Tibial artery (tissue), 4 donors: ENCODE data around the gene MALT1.
A peak's percentile ranks its signal among the peaks of the same experiment; 100 is the strongest.

ENCODE experiments used
- DNase-seq, 2 donors: peaks; one replicate each; pipeline ENCODE4 v3.0.0-alpha.2; 2019
- H3K27ac ChIP-seq, 2 donors: fragments of 200-600 bp; sonication (generic) in 1 of 2; 1 replicate in 1 of 2; 2 replicates in 1 of 2; pipeline ENCODE4 v1.5.1; 2018 to 2019; ENCODE audit warnings: mild to moderate bottlenecking in 1 of 2
- H3K27me3 ChIP-seq, 2 donors: fragments of 200-600 bp; sonication (generic) in 1 of 2; one replicate each; pipeline versions ENCODE4 v1.5.1 to v1.6.0; 2016 to 2019
- H3K36me3 ChIP-seq, 3 donors: fragments of 200-600 bp; sonication (generic) in 2 of 3; one replicate each; pipeline ENCODE4 v1.5.1; 2016 to 2019; ENCODE audit warnings: mild to moderate bottlenecking in 2 of 3
- H3K4me1 ChIP-seq, 4 donors: fragments of 200-600 bp; sonication (generic) in 2 of 4; 1 replicate in 3 of 4; 2 replicates in 1 of 4; pipeline ENCODE4 v1.5.1; 2016 to 2019
- H3K4me3 ChIP-seq, 2 donors: fragments of 200-600 bp; sonication (generic) in 1 of 2; 1 replicate in 1 of 2; 2 replicates in 1 of 2; pipeline ENCODE4 v1.5.1; 2018 to 2019; ENCODE audit warnings: mild to moderate bottlenecking in 2 of 2
- H3K9me3 ChIP-seq, 3 donors: fragments of 200-600 bp; sonication (generic) in 1 of 3; one replicate each; pipeline ENCODE4 v1.5.1; 2016 to 2019
- CTCF ChIP-seq, 2 experiments: fragments of 200-600 bp in 1 of 2; fragments of 450-650 bp in 1 of 2; IDR thresholded peaks; one replicate each; pipeline ENCODE4 v1.5.1; 2017 to 2019; ENCODE audit warnings: antibody characterized with exemption in 2 of 2, mild to moderate bottlenecking in 1 of 2, moderate library complexity in 1 of 2
- intact Hi-C: fragments of 100-400 bp; cut with DNase I; formaldehyde crosslinking; loops from one replicate; pipeline ENCODE4 v1.15.0; 2023; ENCODE audit warnings: low total_unique reads

MALT1 gene

GRCh38 chr18:58671111-58671631 is at the start of gene MALT1:
Gene MALT1, plus strand, starts transcription at chr18:58671465. Its CDS starts 179 bp downstream, at chr18:58671644.
- Histone ChIP-seq H3K4me1 (peaks cover 0 to 21% (median 4%) of the 10 kb centered on the region in 4 donors), H3K27ac (peak within 1 kb of the TSS; percentile 75 to 87)
- DNase-seq: peak; percentile 90 to 94

DNA sequence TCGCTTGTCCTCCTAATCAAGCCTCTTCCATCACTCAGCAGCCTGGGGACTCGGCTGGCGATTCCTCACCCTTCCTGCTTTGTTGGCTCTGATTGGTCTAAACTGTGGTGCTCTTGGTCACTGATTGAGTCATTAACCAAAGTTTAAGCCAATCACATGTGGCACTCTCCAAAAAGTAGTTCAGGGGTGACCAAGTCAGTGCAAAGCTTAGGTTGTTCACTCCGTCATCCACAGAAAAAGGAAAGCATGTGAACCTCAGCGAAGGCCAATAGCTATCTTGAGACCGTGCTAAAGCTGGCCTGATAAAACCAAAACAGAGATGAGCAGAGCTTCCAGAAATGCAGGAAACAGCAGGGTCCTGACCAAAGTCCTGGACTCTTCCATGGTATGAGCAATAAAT is 47.3 kb upstream of the MALT1 start:
- Histone ChIP-seq H3K27ac (no peak overlapping the region), H3K27me3 (peaks cover 0 to 7% of the 10 kb centered on the region in 2 donors), H3K9me3 (no peaks in the 10 kb centered on the region), H3K4me3 (no peak overlapping the region), H3K4me1 (no peaks in the 10 kb centered on the region), H3K36me3 (no peaks in the 10 kb centered on the region)
- no peak for TF ChIP-seq CTCF (IDR thresholded peaks at IDR 0.05)
- DNase-seq: no peak
- intact Hi-C loops: no loop called here

More at GRCh38 chr18:58671111-58671631, at the start of gene MALT1:
- H3K36me3 ChIP-seq: no peaks in the 10 kb centered on the region
- TF ChIP-seq CTCF (IDR thresholded peaks at IDR 0.05): no peak
- H3K4me3 ChIP-seq: peak within 1 kb of the TSS; percentile 75 to 78
- H3K27me3 ChIP-seq: peaks cover 0 to 2% of the 10 kb centered on the region in 2 donors
- intact Hi-C loops: loop anchor here (10.0 kb wide), 1 partner anchor 94 kb away; no protein-coding TSS in a partner anchor
- no peaks in the 10 kb centered on the region for H3K9me3 ChIP-seq

- H3K36me3 ChIP-seq: no peaks in the 10 kb centered on the region
- no peak for TF ChIP-seq CTCF (IDR thresholded peaks at IDR 0.05)
- H3K9me3 ChIP-seq: no peaks in the 10 kb centered on the region
- H3K27ac ChIP-seq: no peak overlapping the region
- no peak overlapping the region for H3K4me3 ChIP-seq
- H3K4me1 ChIP-seq: no peaks in the 10 kb centered on the region
- no peak for DNase-seq
- intact Hi-C loops: no loop called here
- peaks cover 0 to 6% of the 10 kb centered on the region in 2 donors for H3K27me3 ChIP-seq
Measured at GRCh38 chr18:58625839-58626238, 45.4 kb upstream of the MALT1 start.

GRCh38 chr18:58630071-58630470 is 41.2 kb upstream of the MALT1 start:
- Histone ChIP-seq H3K27ac (no peak overlapping the region), H3K9me3 (no peaks in the 10 kb centered on the region), H3K4me3 (no peak overlapping the region), H3K36me3 (no peaks in the 10 kb centered on the region), H3K27me3 (peaks cover 0 to 6% of the 10 kb centered on the region in 2 donors), H3K4me1 (no peaks in the 10 kb centered on the region)
- DNase-seq: no peak
- intact Hi-C loops: no loop called here
- no peak for TF ChIP-seq CTCF (IDR thresholded peaks at IDR 0.05)

DNA sequence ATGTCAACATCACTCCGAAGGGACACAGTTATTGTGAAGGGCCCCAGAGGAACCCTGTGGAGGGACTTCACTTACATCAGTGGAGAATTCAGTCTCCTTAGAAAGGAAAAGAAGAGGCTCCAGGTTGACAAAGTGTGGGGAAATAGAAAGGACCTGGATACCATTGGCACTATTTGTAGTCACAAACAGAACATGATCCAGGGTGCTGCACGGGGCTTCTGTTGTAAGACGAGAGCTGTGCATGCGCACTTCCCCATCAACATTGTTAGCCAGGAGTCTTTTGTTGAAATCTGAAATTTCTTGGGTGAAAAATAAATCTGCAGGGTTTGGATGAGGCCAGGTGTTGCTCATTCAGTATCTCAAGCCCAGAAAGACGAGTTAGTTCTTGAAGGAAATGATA is 40.0 kb upstream of the MALT1 start:
- peaks cover 0 to 4% (median 0%) of the 10 kb centered on the region in 4 donors for H3K4me1 ChIP-seq
- no peak for TF ChIP-seq CTCF (IDR thresholded peaks at IDR 0.05)
- H3K4me3 ChIP-seq: no peak overlapping the region
- H3K9me3 ChIP-seq: no peaks in the 10 kb centered on the region
- DNase-seq: no peak
- no peak overlapping the region for H3K27ac ChIP-seq
- intact Hi-C loops: no loop called here
- H3K27me3 ChIP-seq: peaks cover 0 to 6% of the 10 kb centered on the region in 2 donors
- H3K36me3 ChIP-seq: no peaks in the 10 kb centered on the region
